Activated CD8-positive, alpha-beta memory T cell treated with anti-CD3 and anti-CD28 coated beads for 36 hours (primary cell): Measurements from ENCODE around the gene GRID1. TPM values are rescaled to one million over a fixed set of nuclear protein-coding genes. Genes with fewer than 3 reads are reported as not detected.
"Not testable (repeated sequence)": the region's sequence is repeated elsewhere in the genome, so short reads cannot be mapped to it uniquely, and the experiment has no call there.

ENCODE experiments used
- CTCF ChIA-PET: fragments of 350-600 bp; sonication (Branson Sonifier 250); formaldehyde crosslinking; loops from one replicate; lab custom pipeline; 2021; ENCODE audit warnings: antibody characterized with exemption; lab: Charles Lee
- POLR2A ChIA-PET: fragments of 350-600 bp; sonication (Branson Sonifier 250); formaldehyde crosslinking; loops from one replicate; lab custom pipeline; 2021; ENCODE audit warnings: antibody characterized with exemption; lab: Charles Lee
- total RNA-seq, 2 experiments: library from RNA; stranded (reverse); gene quantifications; one replicate each; pipeline ENCODE4 v1.2.3, GENCODE V29; 2021

GRID1 gene
- total RNA-seq, 2 experiments from 2014 or later: not detected

GRCh38 chr10:86103391-86104101, 263.0 kb downstream of the GRID1 start:
- POLR2A ChIA-PET: no interaction called here
- CTCF ChIA-PET: no interaction called here

GRCh38 chr10:86102451-86102850, 264.1 kb downstream of the GRID1 start:
- POLR2A ChIA-PET: no interaction called here
- CTCF ChIA-PET: no interaction called here

DNA sequence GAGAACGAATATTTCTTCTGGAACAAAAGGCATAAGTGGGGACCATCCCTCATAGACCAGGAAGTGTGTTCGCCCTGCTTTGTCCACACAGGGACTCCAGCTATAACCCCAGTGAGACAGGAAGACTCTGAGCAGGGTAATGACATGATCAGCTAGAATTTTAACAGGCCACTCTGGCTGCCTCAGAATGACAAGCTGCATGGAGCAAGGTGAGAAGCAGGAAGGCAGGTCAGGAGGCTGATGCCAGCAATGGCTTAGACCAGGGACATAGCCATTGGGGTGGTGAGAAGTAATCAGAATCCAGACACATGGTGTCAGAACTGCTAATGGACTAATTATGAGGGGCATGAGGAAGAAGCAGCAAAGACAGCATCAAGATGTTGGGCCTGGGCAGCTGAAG, 264.6 kb downstream of the GRID1 start:
- POLR2A ChIA-PET: no interaction called here
- CTCF ChIA-PET: interaction anchor here (0.6 to 0.7 kb wide), 2 partner anchors 78 to 1708 kb away, joined by 3 read pairs; no protein-coding TSS in a partner anchor

GRCh38 chr10:86100581-86101061, 266.0 kb downstream of the GRID1 start:
- ChIA-PET POLR2A (no interaction called here), CTCF (interaction anchor here (0.6 kb wide), 2 partner anchors 31 to 198 kb away, joined by 3 read pairs; no protein-coding TSS in a partner anchor)

DNA sequence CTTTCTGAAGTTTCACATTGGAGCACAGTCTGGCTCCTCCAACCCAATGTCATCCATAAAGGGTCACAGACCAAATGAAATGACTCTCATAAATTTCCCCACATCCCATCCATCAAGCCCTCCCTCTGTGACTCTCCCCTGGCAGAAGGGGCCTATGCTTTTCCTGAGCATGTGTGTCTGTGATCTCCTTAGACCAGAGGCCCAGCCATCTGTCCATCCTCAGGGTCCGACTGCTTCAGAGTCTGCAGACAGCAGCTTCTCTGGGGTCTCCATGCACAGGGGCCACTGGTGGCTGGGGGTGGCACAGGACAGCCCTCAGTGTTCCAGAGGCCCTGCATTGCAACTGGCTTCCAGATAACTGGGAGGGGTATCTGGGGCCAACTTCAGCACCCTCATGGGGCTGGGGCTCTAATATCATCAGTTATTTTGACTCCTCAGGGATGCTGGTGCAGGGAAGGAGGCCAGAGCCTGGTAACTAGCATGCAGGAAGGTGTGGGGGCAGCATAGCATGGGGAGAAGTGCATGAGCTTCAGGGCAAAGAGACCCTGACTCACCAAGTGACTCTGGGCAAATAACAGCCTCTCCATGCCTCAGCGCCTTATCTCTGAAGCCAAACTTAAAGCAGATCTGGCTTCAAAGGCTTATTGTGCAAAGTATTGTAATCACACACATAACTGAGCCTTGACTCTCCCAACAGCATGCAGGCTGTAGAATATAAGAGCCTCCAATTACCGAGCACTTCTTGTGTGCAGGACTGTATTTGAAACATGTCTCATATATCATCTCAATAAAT, 266.9 kb downstream of the GRID1 start:
- POLR2A ChIA-PET: no interaction called here
- CTCF ChIA-PET: no interaction called here

DNA sequence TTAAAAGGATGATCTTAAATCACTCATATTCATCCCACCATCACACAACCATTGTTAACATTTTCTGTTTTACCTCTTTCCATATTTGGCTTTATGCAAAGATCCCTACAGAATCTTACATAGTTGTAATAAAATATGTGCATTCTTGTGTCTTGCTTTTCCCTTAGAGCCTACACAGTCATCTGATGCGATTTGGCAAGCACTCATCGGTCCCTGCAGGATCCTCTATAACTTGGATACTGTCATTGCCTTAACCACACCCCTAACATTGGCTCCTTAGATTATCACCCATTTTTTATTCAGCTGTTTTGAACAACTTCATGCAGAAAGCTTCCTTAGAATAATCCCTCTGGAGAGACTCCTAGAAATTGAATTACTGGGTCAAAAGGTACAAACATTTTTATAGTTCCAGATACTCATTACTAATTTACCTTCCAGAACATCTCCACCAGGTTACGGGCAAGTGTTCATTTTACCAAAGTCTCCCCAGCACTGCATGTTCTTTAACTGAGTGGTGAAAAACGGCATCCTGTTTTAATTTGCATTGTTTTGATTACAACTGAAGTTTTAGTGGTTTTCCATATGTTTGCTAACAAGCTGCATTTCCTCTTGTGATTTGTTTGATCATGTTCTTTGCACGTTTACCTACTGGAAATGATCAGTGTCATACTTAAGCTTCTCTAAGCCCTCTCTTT, 268.3 kb downstream of the GRID1 start:
- CTCF ChIA-PET: no interaction called here
- POLR2A ChIA-PET: no interaction called here

DNA sequence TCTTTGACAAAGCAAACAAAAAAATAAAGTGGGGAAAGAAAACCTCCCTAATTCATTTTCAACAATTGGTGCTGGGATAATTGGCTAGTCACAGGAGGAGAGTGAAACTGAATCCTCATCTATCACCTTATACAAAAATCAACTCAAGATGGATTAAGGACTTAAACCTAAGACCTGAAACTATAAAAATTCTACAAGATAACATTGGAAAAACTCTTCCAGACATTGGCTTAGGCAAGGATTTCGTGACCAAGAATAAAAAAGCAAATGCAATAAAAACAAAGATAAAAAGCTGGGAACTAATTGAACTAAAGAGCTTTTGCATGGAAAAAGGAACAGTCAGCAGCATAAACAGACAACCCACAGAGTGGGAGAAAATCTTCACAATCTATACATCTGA, 271.5 kb downstream of the GRID1 start:
- CTCF ChIA-PET, POLR2A ChIA-PET: not testable (repeated sequence)

DNA sequence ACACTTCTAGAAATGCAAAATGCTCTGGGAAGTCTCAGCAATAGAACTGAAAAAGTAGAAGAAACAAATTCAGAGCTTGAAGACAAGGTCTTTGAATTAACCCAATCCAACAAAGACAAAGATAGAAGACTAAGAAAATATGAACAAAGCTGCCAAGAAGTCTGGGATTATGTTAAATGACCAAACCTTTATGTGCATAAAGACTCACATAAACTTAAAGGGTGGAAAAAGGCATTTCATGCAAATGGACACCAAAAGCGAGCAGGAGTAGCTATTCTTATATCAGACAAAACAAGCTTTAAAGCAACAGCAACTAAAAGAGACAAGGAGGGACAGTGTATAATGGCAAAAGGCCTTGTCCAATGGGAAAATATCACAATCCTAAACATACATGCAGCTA, 274.3 kb downstream of the GRID1 start:
- CTCF ChIA-PET, POLR2A ChIA-PET: not testable (repeated sequence)

- POLR2A ChIA-PET: no interaction called here
- CTCF ChIA-PET: no interaction called here
These were observed 275.4 kb downstream of the GRID1 start for GRCh38 chr10:86091216-86091615.

DNA sequence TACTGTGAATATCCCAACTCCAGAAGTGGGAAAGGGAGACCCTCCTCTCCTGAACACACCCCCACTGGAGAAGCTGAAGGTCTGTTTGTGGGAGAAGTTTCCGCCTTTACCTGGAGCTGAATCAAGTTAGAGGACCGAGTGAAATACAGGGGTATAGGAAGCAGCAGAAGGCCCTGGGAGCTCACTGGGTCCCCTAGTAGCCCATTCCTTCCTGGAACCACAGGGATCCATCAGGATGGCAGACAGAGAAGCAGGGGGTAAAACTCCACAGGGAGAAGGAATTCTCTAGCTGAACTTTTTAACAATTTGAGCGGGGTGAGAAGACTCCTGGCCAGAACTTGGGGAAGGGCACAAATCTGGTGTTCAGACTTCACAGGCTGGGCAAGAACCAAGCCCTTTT, 275.8 kb downstream of the GRID1 start:
- ChIA-PET CTCF (no interaction called here), POLR2A (no interaction called here)

- POLR2A ChIA-PET: no interaction called here
- CTCF ChIA-PET: no interaction called here
These were observed 278.9 kb downstream of the GRID1 start for GRCh38 chr10:86087716-86088115.

GRCh38 chr10:86086418-86086817, 280.2 kb downstream of the GRID1 start:
- ChIA-PET CTCF (no interaction called here), POLR2A (no interaction called here)

- POLR2A ChIA-PET: no interaction called here
- CTCF ChIA-PET: no interaction called here
These were observed 280.9 kb downstream of the GRID1 start for GRCh38 chr10:86085686-86086085.

DNA sequence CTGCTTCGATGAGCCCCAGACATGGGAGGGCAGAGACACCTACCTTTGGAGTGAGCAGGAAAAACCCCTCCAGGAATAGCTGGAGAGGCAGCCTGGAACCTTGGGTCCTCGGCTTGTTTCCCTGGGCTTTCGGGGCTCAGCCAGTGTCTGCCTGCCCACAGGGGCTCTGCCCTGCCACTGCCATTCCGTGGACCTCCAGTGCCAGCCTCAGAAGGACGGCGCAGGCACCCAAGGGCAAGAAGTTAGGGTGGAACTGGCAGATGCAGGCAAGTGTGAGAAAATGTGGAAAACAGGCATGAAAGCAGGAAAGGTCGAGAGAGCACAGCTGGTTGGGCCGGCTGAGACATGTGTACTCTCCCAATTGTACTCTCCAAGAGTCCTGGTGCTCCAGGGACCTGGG, 281.5 kb downstream of the GRID1 start:
- ChIA-PET POLR2A (no interaction called here), CTCF (no interaction called here)

- POLR2A ChIA-PET: no interaction called here
- CTCF ChIA-PET: no interaction called here
These were observed 282.0 kb downstream of the GRID1 start for GRCh38 chr10:86084585-86084984.

DNA sequence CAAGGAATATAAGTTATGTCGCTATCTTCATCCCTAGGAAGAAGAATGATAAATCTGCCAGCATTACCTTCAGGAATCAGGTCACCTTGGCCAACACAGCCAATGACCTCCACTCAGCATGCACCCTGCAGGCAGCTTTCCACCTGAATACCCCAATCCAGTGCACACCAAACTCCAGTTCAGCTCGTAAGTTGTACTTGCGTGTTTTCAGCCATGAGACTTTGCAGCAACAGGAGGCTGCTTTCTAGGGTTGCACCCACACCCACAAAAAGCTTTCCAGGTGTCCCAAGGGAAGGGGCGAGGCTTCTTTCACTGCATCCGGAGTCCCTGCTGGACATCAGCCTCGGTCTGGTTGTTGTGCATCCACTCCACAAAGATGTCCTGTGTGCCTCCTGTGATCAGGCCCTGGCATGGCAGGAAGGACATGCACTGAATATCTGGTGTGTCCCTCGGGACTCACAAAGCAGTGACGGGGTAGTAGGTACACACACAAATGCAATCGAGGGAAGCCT, 282.9 kb downstream of the GRID1 start:
- ChIA-PET POLR2A (no interaction called here), CTCF (no interaction called here)

GRCh38 chr10:86083206-86083605, 283.4 kb downstream of the GRID1 start:
- POLR2A ChIA-PET: no interaction called here
- CTCF ChIA-PET: no interaction called here

GRCh38 chr10:86082556-86082955, 284.0 kb downstream of the GRID1 start:
- CTCF ChIA-PET: no interaction called here
- POLR2A ChIA-PET: no interaction called here

- CTCF ChIA-PET: no interaction called here
- POLR2A ChIA-PET: no interaction called here
These were observed 287.5 kb downstream of the GRID1 start for GRCh38 chr10:86079088-86079487.

DNA sequence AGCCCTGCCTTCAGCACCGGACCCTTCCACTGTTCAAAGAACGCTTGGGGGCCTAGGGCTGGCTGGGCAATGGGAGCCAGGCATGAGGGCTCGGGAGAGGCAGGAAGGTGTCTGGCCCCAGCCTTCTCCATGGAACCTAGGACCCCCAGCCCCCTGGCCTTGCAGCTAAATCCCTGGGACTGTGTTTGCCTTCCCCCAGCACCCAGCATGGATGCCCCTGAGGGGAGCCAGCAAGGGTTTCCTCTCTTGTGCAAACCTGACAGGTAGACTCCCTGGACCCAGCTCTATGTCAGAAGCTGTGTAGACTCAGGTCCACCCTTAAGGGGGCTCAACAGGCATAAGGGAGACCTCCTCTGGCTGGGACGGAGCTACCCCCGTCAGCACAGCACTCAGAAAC, 288.0 kb downstream of the GRID1 start:
- ChIA-PET POLR2A (no interaction called here), CTCF (no interaction called here)
